PC-9 (cell line): ENCODE results near the gene NHEJ1. TPM values are rescaled to one million over a fixed set of nuclear protein-coding genes. Genes with fewer than 3 reads are reported as not detected.

Experiments used
- Bru-seq: library from RNA; stranded (reverse); fragments of 400-500 nt; gene quantifications from one replicate; lab custom pipeline; 2021; lab: Mats Ljungman, UMichigan
- BruChase-seq, 2 experiments: library from RNA; stranded (reverse); fragments of 400-500 nt; gene quantifications; one replicate each; lab custom pipeline; 2021; lab: Mats Ljungman, UMichigan
- BruUV-seq: library from RNA; stranded (reverse); fragments of 400-500 nt; replicated peaks from 2 replicates; lab custom pipeline; 2021; lab: Mats Ljungman, UMichigan
- CTCF ChIA-PET: fragments of 300-600 bp; sonication (Branson Sonifier 250); formaldehyde crosslinking; loops from one replicate; lab custom pipeline; 2022; ENCODE audit warnings: antibody characterized with exemption; lab: Charles Lee
- POLR2A ChIA-PET: fragments of 300-600 bp; sonication (Branson Sonifier 250); formaldehyde crosslinking; loops from one replicate; lab custom pipeline; 2022; ENCODE audit warnings: antibody characterized with exemption; ENCODE audit not compliant: unreplicated experiment; lab: Charles Lee
- DNase-seq, 2 experiments: peaks; one replicate each; pipeline versions ENCODE4 v3.0.0 to v3.0.0-alpha.2; 2015 to 2022; ENCODE audit warnings: mixed read lengths in 1 of 2
- H2AFZ ChIP-seq: fragments of 200-600 bp; sonication (generic); 2 replicates; pipeline ENCODE4 v1.8.1; 2017; ENCODE audit warnings: antibody characterized with exemption
- H3F3A ChIP-seq: fragments of 200-600 bp; sonication (generic); 2 replicates; pipeline ENCODE4 v1.8.1; 2017; ENCODE audit warnings: antibody characterized with exemption, mild to moderate bottlenecking, low read depth; ENCODE audit not compliant: insufficient read depth
- H3K27ac ChIP-seq: fragments of 200-600 bp; sonication (generic); 2 replicates; pipeline ENCODE4 v1.6.1; 2016; ENCODE audit warnings: mixed run types
- H3K27me3 ChIP-seq: fragments of 200-600 bp; sonication (generic); 2 replicates; pipeline ENCODE4 v1.6.1; 2016; ENCODE audit warnings: low read depth, mixed run types; ENCODE audit not compliant: insufficient read depth
- H3K36me3 ChIP-seq: fragments of 200-600 bp; sonication (generic); 2 replicates; pipeline ENCODE4 v1.6.1; 2016; ENCODE audit warnings: low read depth, mixed run types
- H3K4me1 ChIP-seq: fragments of 200-600 bp; sonication (generic); replicated peaks from 2 replicates; pipeline ENCODE4 v1.6.1; 2016; ENCODE audit warnings: mixed run types; ENCODE audit not compliant: insufficient read depth
- H3K4me2 ChIP-seq: fragments of 200-600 bp; sonication (generic); 2 replicates; pipeline ENCODE4 v1.6.1; 2017; ENCODE audit warnings: mixed run types
- H3K4me3 ChIP-seq: fragments of 200-600 bp; sonication (generic); 2 replicates; pipeline ENCODE4 v1.6.1; 2016; ENCODE audit warnings: mixed run types
- H3K79me2 ChIP-seq: fragments of 200-600 bp; sonication (generic); 2 replicates; pipeline ENCODE4 v1.6.1; 2017; ENCODE audit warnings: low read depth, mixed run types
- H3K9me2 ChIP-seq: fragments of 200-600 bp; sonication (generic); 2 replicates; pipeline ENCODE4 v1.8.1; 2017; ENCODE audit warnings: mild to moderate bottlenecking; ENCODE audit not compliant: insufficient read depth
- H3K9me3 ChIP-seq: fragments of 200-600 bp; sonication (generic); 2 replicates; pipeline ENCODE4 v1.8.1; 2016; ENCODE audit warnings: low read depth; ENCODE audit not compliant: insufficient read depth
- H4K20me1 ChIP-seq: fragments of 200-600 bp; sonication (generic); 2 replicates; pipeline ENCODE4 v1.8.1; 2017; ENCODE audit not compliant: insufficient read depth
- CTCF ChIP-seq: fragments of 200-600 bp; sonication (generic); conservative IDR thresholded peaks from 2 replicates; pipeline ENCODE4 v1.6.1; 2017; ENCODE audit warnings: mixed run types, antibody characterized with exemption, mild to moderate bottlenecking, moderate library complexity
- EZH2 ChIP-seq: fragments of 200-600 bp; sonication (generic); IDR thresholded peaks from 2 replicates; pipeline ENCODE4 v1.8.0; 2017; ENCODE audit warnings: antibody characterized with exemption, low read depth
- intact Hi-C: fragments of 100-400 bp; cut with micrococcal nuclease; formaldehyde crosslinking; loops from one replicate; pipeline ENCODE4 v1.10.0; 2022; ENCODE audit not compliant: unreplicated experiment
- long read RNA-seq: library from polyadenylated mRNA; stranded (forward); transcript quantifications from one replicate; pipeline ENCODE4 v2.0.0, GENCODE V29; 2022
- total RNA-seq: library from RNA; stranded (reverse); gene quantifications from 2 replicates; pipeline ENCODE4 v1.2.3, GENCODE V29; 2021

The NHEJ1 gene
- total RNA-seq (9.8 and 11.2 TPM in 2 replicates), Bru-seq, nascent RNA (percentile 67 among the genes with signal in this experiment), BruChase-seq, experiment 1, labeled RNA remaining after a 2-hour chase (percentile 80 among the genes with signal in this experiment), BruChase-seq, experiment 2, labeled RNA remaining after a 6-hour chase (percentile 95 among the genes with signal in this experiment)
- long read RNA-seq, transcript NHEJ1-201 (8 exons, 2,094 nt), result major isoform, 14 of 17 reads
- long read RNA-seq, partial matches to known transcripts, result 0 of 17 reads
- long read RNA-seq, other reads (novel, unspliced or antisense), result 3 of 17 reads

- TSS peak; percentile 73 for BruUV-seq
- H3K27ac ChIP-seq, result peak within 1 kb of the TSS; percentile 57
Observed at GRCh38 chr2:219160186-219161017, at the start of gene NHEJ1. TSS of gene NHEJ1 (minus strand) at chr2:219160815. CDS start at chr2:219158362, 2,453 bp downstream.

GRCh38 chr2:219209236-219210195 is 48.9 kb upstream of the NHEJ1 start:
- H4K20me1 ChIP-seq, result no peaks in the 10 kb centered on the region
- no peaks in the 10 kb centered on the region for H3K27me3 ChIP-seq
- TF ChIP-seq CTCF (no peak), EZH2 (no peak)
- no peaks in the 10 kb centered on the region for H3K36me3 ChIP-seq
- H3K9me3 ChIP-seq, result no peaks in the 10 kb centered on the region
- POLR2A ChIA-PET, result no interaction called here
- no peak overlapping the region for H3K27ac ChIP-seq
- CTCF ChIA-PET, result no interaction called here
- H3F3A ChIP-seq, result peaks cover 14% of the 10 kb centered on the region; the same call in 1 of the 2 replicates
- H3K9me2 ChIP-seq, result no peaks in the 10 kb centered on the region
- no peak for DNase-seq
- peaks cover 18% of the 10 kb centered on the region for H3K4me1 ChIP-seq
- intact Hi-C loops, result no loop called here
- BruUV-seq, result no TSS peak
- H2AFZ ChIP-seq, result no peak overlapping the region
- no peak overlapping the region for H3K4me3 ChIP-seq
- no peaks in the 10 kb centered on the region for H3K79me2 ChIP-seq
- H3K4me2 ChIP-seq, result no peak overlapping the region

More at GRCh38 chr2:219160186-219161017, at the start of gene NHEJ1:
- peak; percentile 79 to 95 for DNase-seq
- 0 out of 2 replicates have a peak, but pooled peaks cover 8% of the 10 kb centered on the region for H3K4me1 ChIP-seq
- H3K4me2 ChIP-seq, result peak within 1 kb of the TSS; percentile 83
- peak within 1 kb of the TSS; percentile 72 for H3K4me3 ChIP-seq
- no peaks in the 10 kb centered on the region for H3K79me2 ChIP-seq
- H4K20me1 ChIP-seq, result no peaks in the 10 kb centered on the region
- ChIA-PET POLR2A (interaction anchor here (0.7 kb wide), 1 partner anchor 1307 kb away, joined by 7 read pairs; no protein-coding TSS in a partner anchor), CTCF (interaction anchor here (0.6 to 0.7 kb wide), 3 partner anchors 11 to 961 kb away, joined by 3 to 7 read pairs (median 6); no protein-coding TSS in a partner anchor)
- intact Hi-C loops, result loop anchor here (1.0 to 5.0 kb wide), 9 partner anchors 17 to 527 kb away; partner anchors contain the start of genes ABCB6, DNPEP and ZFAND2B
- peaks cover 9% of the 10 kb centered on the region; the same call in 1 of the 2 replicates for H3F3A ChIP-seq
- no peaks in the 10 kb centered on the region for H3K9me3 ChIP-seq
- peak within 1 kb of the TSS; percentile 87 for H2AFZ ChIP-seq
- no peaks in the 10 kb centered on the region for H3K9me2 ChIP-seq
- TF ChIP-seq CTCF, result peak; percentile 96
- no peak for TF ChIP-seq EZH2
- no peaks in the 10 kb centered on the region for H3K36me3 ChIP-seq
- H3K27me3 ChIP-seq, result no peaks in the 10 kb centered on the region
